A549 (cell line): ENCODE measurements around the gene CTNNBL1. TPM values are rescaled to one million over a fixed set of nuclear protein-coding genes. Genes with fewer than 3 reads are reported as not detected.

Experiments
- ATAC-seq, 2 experiments: fragments of 200-7000 bp in 1 of 2; fragments of >200 bp in 1 of 2; cut with Nextera tagmentation in 1 of 2; cut with Tn5 transposase in 1 of 2; 3 replicates each; pipeline versions ENCODE4 v1.8.0 to v1.9.1; 2018 to 2020; ENCODE audit warnings: mild to moderate bottlenecking in 1 of 2, moderate library complexity in 1 of 2
- CTCF ChIA-PET: fragments of 300-600 bp; sonication (Branson Sonifier 250); formaldehyde crosslinking; extraction: SDS; loops from one replicate; lab custom pipeline; 2021; ENCODE audit warnings: antibody characterized with exemption, inconsistent platforms; lab: Yijun Ruan, JAX
- POLR2A ChIA-PET: fragments of 350-600 bp; formaldehyde crosslinking; extraction: SDS; loops from one replicate; lab custom pipeline; 2021; ENCODE audit warnings: antibody characterized with exemption, inconsistent platforms; lab: Yijun Ruan, JAX
- DNase-seq, 2 experiments: peaks; one replicate each; pipeline versions ENCODE4 v3.0.0 to v3.0.0-alpha.2; 2011 to 2016; ENCODE audit warnings: low read depth in 1 of 2, low spot score in 1 of 2
- FAIRE-seq: peaks from 2 replicates; lab custom pipeline; 2011; peaks lifted over from hg19 to GRCh38; lab: Jason Lieb, UNC
- H3K27ac ChIP-seq, 2 experiments: fragments of >200 bp; sonication (Bioruptor Twin); formaldehyde crosslinking; 3 replicates each; pipeline ENCODE4 v1.5.1; 2016 to 2017
- H3K4me1 ChIP-seq: fragments of >200 bp; sonication (Bioruptor Twin); formaldehyde crosslinking; 3 replicates; pipeline ENCODE4 v1.6.1; 2016
- H3K4me2 ChIP-seq: fragments of >200 bp; sonication (Bioruptor Twin); formaldehyde crosslinking; 3 replicates; pipeline ENCODE4 v1.6.1; 2016
- H3K4me3 ChIP-seq: fragments of >200 bp; sonication (Bioruptor Twin); formaldehyde crosslinking; 3 replicates; pipeline ENCODE4 v1.5.1; 2016
- H3K9me3 ChIP-seq: fragments of >200 bp; sonication (Bioruptor Twin); formaldehyde crosslinking; 3 replicates; pipeline ENCODE4 v1.6.1; 2016
- CBX2 ChIP-seq: fragments of 200-600 bp; sonication (generic); IDR thresholded peaks from 2 replicates; pipeline ENCODE4 v1.6.1; 2016; ENCODE audit warnings: low read depth, mild to moderate bottlenecking, borderline replicate concordance
- CBX8 ChIP-seq: fragments of 200-600 bp; sonication (generic); IDR thresholded peaks from 2 replicates; pipeline ENCODE4 v1.6.1; 2016
- CHD2 ChIP-seq: fragments of 150-350 bp; IDR thresholded peaks from 2 replicates; pipeline ENCODE4 v1.6.1; 2014; ENCODE audit warnings: low read length; ENCODE audit not compliant: partially characterized antibody
- EHF ChIP-seq: fragments of 250-450 bp; sonication (Bioruptor Pico); IDR thresholded peaks from 2 replicates; pipeline ENCODE4 v1.5.0; 2020; ENCODE audit warnings: mild to moderate bottlenecking
- EP300 ChIP-seq, 2 experiments: fragments of >200 bp; sonication (Bioruptor Twin); formaldehyde crosslinking; IDR thresholded peaks; 2 replicates in 1 of 2; 3 replicates in 1 of 2; pipeline ENCODE4 v1.6.1; 2016 to 2017
- FOSB ChIP-seq: fragments of 250-450 bp; sonication (Bioruptor Pico); IDR thresholded peaks from 2 replicates; pipeline ENCODE4 v1.5.0; 2020; ENCODE audit warnings: mild to moderate bottlenecking, moderate library complexity
- FOSL2 ChIP-seq, 2 experiments: fragments of 450-650 bp in 1 of 2; fragments of >200 bp in 1 of 2; sonication (Bioruptor Twin) in 1 of 2; formaldehyde crosslinking; IDR thresholded peaks; 2 replicates each; pipeline versions ENCODE4 v1.5.0 to v1.6.1; 2016 to 2020; ENCODE audit warnings: mild to moderate bottlenecking in 1 of 2, moderate library complexity in 1 of 2
- HDAC2 ChIP-seq: fragments of 200-600 bp; sonication (generic); IDR thresholded peaks from 2 replicates; pipeline ENCODE4 v1.6.1; 2016
- HEYL ChIP-seq: fragments of 250-450 bp; sonication (Bioruptor Pico); IDR thresholded peaks from 2 replicates; pipeline ENCODE4 v1.8.0; 2021; ENCODE audit warnings: mild to moderate bottlenecking, moderate library complexity
- HOXA7 ChIP-seq: fragments of 250-450 bp; sonication (Bioruptor Pico); IDR thresholded peaks from 2 replicates; pipeline ENCODE4 v1.5.0; 2020; ENCODE audit warnings: mild to moderate bottlenecking, moderate library complexity
- HOXB13 ChIP-seq: fragments of 250-450 bp; sonication (Bioruptor Pico); IDR thresholded peaks from 2 replicates; pipeline ENCODE4 v1.5.0; 2020; ENCODE audit warnings: low read depth, mild to moderate bottlenecking, moderate library complexity
- HOXB5 ChIP-seq: fragments of 250-450 bp; sonication (Bioruptor Pico); IDR thresholded peaks from 2 replicates; pipeline ENCODE4 v1.5.0; 2020; ENCODE audit warnings: mild to moderate bottlenecking, moderate library complexity
- JUN ChIP-seq, 2 experiments: fragments of >200 bp; sonication (Bioruptor Twin); formaldehyde crosslinking; IDR thresholded peaks; 2 replicates in 1 of 2; 3 replicates in 1 of 2; pipeline ENCODE4 v1.6.1; 2016 to 2017
- MYC ChIP-seq: IDR thresholded peaks from 2 replicates; pipeline ENCODE4 v1.6.1; 2012; ENCODE audit warnings: mild to moderate bottlenecking, inconsistent platforms, low read length, improper control_type of control experiment, borderline replicate concordance
- NR3C1 ChIP-seq: fragments of >200 bp; sonication (Bioruptor Twin); formaldehyde crosslinking; IDR thresholded peaks from 3 replicates; pipeline ENCODE4 v1.6.1; 2017
- POLR2A ChIP-seq: IDR thresholded peaks from 2 replicates; pipeline ENCODE4 v1.6.1; 2012; ENCODE audit warnings: mild to moderate bottlenecking, low read length
- RAD21 ChIP-seq, 2 experiments: fragments of >200 bp in 1 of 2; sonication (Bioruptor Twin) in 1 of 2; formaldehyde crosslinking in 1 of 2; IDR thresholded peaks in 1 of 2; conservative IDR thresholded peaks in 1 of 2; 2 replicates in 1 of 2; 3 replicates in 1 of 2; pipeline ENCODE4 v1.6.1; 2012 to 2018; ENCODE audit warnings: inconsistent platforms in 1 of 2
- RCOR1 ChIP-seq: fragments of 150-350 bp; IDR thresholded peaks from 2 replicates; pipeline ENCODE4 v1.6.1; 2014; ENCODE audit warnings: antibody characterized with exemption, low read length, low read depth
- RFX5 ChIP-seq: fragments of 450-650 bp; IDR thresholded peaks from 2 replicates; pipeline ENCODE4 v1.7.1; 2014; ENCODE audit warnings: antibody characterized with exemption, mild to moderate bottlenecking, moderate library complexity
- RNF2 ChIP-seq: fragments of 200-600 bp; sonication (generic); IDR thresholded peaks from 2 replicates; pipeline ENCODE4 v1.6.1; 2016; ENCODE audit warnings: low read depth, mild to moderate bottlenecking, antibody characterized with exemption, moderate library complexity, borderline replicate concordance
- SMC3 ChIP-seq: fragments of >200 bp; sonication (Bioruptor Twin); formaldehyde crosslinking; IDR thresholded peaks from 3 replicates; pipeline ENCODE4 v1.6.1; 2018; ENCODE audit warnings: inconsistent platforms
- SREBF2 ChIP-seq: fragments of 450-650 bp; IDR thresholded peaks from 2 replicates; pipeline ENCODE4 v1.6.1; 2014; ENCODE audit warnings: mild to moderate bottlenecking, moderate library complexity
- TP53 ChIP-seq: fragments of 250-450 bp; sonication (Bioruptor Pico); IDR thresholded peaks from 2 replicates; pipeline ENCODE4 v1.5.0; 2021; ENCODE audit warnings: mild to moderate bottlenecking, moderate library complexity
- ZNF302 ChIP-seq: fragments of 250-450 bp; sonication (Bioruptor Pico); IDR thresholded peaks from 2 replicates; pipeline ENCODE4 v1.9.0; 2021; ENCODE audit warnings: inconsistent platforms, mild to moderate bottlenecking, moderate library complexity
- ZSCAN20 ChIP-seq: fragments of 250-450 bp; sonication (Bioruptor Pico); IDR thresholded peaks from 2 replicates; pipeline ENCODE4 v1.8.0; 2022; ENCODE audit warnings: mild to moderate bottlenecking, moderate library complexity
- WGBS: methylation state at CpG from one replicate; pipeline ENCODE4 v1.1.6; 2017; ENCODE audit errors: missing lambda C conversion rate; 5-methylcytosine and 5-hydroxymethylcytosine counted together
- polyA plus RNA-seq, 4 experiments: library from polyadenylated mRNA; depleted of rRNA in 3 of 4; stranded (reverse); fragments of >200 nt; fragmentation: RNase III in 1 of 4; extraction: RNeasy Plus Mini Kit Qiagen cat#74134 plus additional on column Dnase treatment in 1 of 4; gene quantifications; 2 replicates in 3 of 4; 3 replicates in 1 of 4; pipeline ENCODE4 v1.2.3, GENCODE V29; 2011 to 2017
- TF ChIP-seq, protein P1 (sequence below): IDR thresholded peaks from 2 replicates; pipeline ENCODE4 v1.6.1; 2012; ENCODE audit warnings: low read depth, borderline replicate concordance
- TF ChIP-seq, protein P2 (sequence below): fragments of 450-650 bp; IDR thresholded peaks from 2 replicates; pipeline ENCODE4 v1.6.1; 2014; ENCODE audit warnings: antibody characterized with exemption
- TF ChIP-seq, protein P3 (sequence below): fragments of >200 bp; sonication (Bioruptor Twin); formaldehyde crosslinking; IDR thresholded peaks from 3 replicates; pipeline ENCODE4 v1.5.1; 2016
- TF ChIP-seq, protein P4 (sequence below): fragments of >200 bp; sonication (Bioruptor Twin); formaldehyde crosslinking; IDR thresholded peaks from 3 replicates; pipeline ENCODE4 v1.6.1; 2016
- TF ChIP-seq, protein P5 (sequence below): fragments of 250-450 bp; sonication (Bioruptor Pico); IDR thresholded peaks from 2 replicates; pipeline ENCODE4 v1.5.0; 2021; ENCODE audit warnings: mild to moderate bottlenecking, moderate library complexity, borderline replicate concordance

CTNNBL1 gene
- polyA plus RNA-seq, 2 of the 4 experiments (the other 2 are of a cell fraction): 41.0 to 59.9 TPM

DNA sequence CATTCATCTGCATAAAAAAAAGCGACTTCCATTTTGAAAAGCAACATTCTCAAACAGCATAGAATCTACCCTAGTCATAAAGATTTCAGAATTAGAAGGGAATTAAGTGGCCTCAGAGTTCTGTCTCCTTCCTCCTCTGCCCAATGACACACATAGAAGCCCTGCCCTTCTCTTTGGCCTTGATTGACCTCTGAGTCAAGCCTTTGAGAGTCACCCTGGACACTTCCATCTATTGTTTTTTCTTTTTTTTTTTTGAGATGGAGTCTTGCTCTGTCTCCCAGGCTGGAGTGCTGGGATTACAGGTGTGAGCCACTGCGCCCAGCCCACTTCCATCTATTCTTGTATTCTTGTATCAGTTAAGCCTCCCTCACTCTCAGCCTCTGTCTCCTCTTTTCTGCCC, 44.8 kb upstream of the CTNNBL1 start:
- ChIA-PET CTCF (interaction anchor here (0.6 kb wide), 1 partner anchor 358 kb away, joined by 3 read pairs; no protein-coding TSS in a partner anchor), POLR2A (no interaction called here)
- no peak overlapping the region for H3K4me3 ChIP-seq
- no peak overlapping the region for H3K27ac ChIP-seq
- FAIRE-seq: no peak
- H3K9me3 ChIP-seq: no peaks in the 10 kb centered on the region
- H3K4me2 ChIP-seq: no peak overlapping the region
- no peak for DNase-seq
- H3K4me1 ChIP-seq: no peaks in the 10 kb centered on the region
- TF ChIP-seq NR3C1 (no peak), TP53 (CRISPR knock-in tag) (no peak), CHD2 (no peak), MYC (no peak), HOXA7 (CRISPR knock-in tag) (no peak), ZNF302 (CRISPR knock-in tag) (no peak), EHF (CRISPR knock-in tag) (no peak), RFX5 (no peak), HEYL (CRISPR knock-in tag) (no peak)
- TF ChIP-seq, protein P1, sequence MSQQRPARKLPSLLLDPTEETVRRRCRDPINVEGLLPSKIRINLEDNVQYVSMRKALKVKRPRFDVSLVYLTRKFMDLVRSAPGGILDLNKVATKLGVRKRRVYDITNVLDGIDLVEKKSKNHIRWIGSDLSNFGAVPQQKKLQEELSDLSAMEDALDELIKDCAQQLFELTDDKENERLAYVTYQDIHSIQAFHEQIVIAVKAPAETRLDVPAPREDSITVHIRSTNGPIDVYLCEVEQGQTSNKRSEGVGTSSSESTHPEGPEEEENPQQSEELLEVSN: no peak
- TF ChIP-seq, protein P2, sequence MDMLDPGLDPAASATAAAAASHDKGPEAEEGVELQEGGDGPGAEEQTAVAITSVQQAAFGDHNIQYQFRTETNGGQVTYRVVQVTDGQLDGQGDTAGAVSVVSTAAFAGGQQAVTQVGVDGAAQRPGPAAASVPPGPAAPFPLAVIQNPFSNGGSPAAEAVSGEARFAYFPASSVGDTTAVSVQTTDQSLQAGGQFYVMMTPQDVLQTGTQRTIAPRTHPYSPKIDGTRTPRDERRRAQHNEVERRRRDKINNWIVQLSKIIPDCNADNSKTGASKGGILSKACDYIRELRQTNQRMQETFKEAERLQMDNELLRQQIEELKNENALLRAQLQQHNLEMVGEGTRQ: no peak
- TF ChIP-seq, protein P3, sequence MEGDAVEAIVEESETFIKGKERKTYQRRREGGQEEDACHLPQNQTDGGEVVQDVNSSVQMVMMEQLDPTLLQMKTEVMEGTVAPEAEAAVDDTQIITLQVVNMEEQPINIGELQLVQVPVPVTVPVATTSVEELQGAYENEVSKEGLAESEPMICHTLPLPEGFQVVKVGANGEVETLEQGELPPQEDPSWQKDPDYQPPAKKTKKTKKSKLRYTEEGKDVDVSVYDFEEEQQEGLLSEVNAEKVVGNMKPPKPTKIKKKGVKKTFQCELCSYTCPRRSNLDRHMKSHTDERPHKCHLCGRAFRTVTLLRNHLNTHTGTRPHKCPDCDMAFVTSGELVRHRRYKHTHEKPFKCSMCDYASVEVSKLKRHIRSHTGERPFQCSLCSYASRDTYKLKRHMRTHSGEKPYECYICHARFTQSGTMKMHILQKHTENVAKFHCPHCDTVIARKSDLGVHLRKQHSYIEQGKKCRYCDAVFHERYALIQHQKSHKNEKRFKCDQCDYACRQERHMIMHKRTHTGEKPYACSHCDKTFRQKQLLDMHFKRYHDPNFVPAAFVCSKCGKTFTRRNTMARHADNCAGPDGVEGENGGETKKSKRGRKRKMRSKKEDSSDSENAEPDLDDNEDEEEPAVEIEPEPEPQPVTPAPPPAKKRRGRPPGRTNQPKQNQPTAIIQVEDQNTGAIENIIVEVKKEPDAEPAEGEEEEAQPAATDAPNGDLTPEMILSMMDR: no peak
- no peak for ATAC-seq
- WGBS: 44% methylated on average over 2 of the region's 2 CpGs

DNA sequence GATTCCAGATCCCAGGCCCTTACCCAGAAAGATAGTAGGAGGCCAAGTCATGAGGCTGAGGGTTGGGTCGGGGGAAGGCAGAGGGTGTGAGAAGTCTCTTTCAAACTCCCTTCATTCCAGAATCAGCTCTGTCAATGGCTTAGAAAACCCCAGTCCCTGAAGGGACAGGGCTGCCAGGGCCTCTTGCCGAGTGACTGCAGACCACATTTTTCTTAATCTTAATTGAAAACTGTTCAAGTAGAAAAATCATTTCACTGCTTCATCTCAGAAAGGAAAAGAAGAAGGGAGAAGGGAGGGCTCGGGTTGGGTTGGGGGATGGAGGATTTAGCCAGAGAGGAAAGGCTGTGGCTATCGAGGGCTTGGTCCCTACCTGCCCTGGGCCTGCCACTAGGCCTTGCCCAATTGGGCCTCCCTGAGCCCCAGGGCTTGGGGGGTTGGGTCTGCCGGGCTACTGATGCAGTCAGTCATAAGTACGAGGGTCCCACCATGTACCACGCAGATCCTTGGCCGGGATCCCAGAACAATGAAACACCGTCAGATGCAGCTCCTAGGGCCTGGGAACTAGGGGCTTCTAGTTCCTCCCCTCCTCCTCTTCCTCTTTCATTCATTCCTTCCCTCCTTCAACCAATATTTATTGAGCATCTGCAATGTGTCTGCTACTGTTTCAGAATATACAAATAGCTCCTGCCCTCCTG, 44.0 kb upstream of the CTNNBL1 start:
- ATAC-seq (no peak), FAIRE-seq (no peak), DNase-seq (no peak)
- Histone ChIP-seq H3K9me3 (no peaks in the 10 kb centered on the region), H3K27ac (no peak overlapping the region)
- CTCF ChIA-PET: no interaction called here
- TF ChIP-seq CBX8 (no peak), HOXB13 (CRISPR knock-in tag) (no peak), FOSL2 (IDR thresholded peaks at IDR 0.05) (no peak), FOSL2 (CRISPR knock-in tag; IDR thresholded peaks at IDR 0.05) (no peak), ZSCAN20 (no peak)
- TF ChIP-seq, protein P4, sequence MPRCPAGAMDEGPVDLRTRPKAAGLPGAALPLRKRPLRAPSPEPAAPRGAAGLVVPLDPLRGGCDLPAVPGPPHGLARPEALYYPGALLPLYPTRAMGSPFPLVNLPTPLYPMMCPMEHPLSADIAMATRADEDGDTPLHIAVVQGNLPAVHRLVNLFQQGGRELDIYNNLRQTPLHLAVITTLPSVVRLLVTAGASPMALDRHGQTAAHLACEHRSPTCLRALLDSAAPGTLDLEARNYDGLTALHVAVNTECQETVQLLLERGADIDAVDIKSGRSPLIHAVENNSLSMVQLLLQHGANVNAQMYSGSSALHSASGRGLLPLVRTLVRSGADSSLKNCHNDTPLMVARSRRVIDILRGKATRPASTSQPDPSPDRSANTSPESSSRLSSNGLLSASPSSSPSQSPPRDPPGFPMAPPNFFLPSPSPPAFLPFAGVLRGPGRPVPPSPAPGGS: no peak
- TF ChIP-seq, all 56 proteins: peak for 0
- 49% methylated on average over 9 of the region's 9 CpGs for WGBS
- POLR2A ChIA-PET: no interaction called here
- Histone ChIP-seq H3K4me3 (no peak overlapping the region), H3K4me1 (no peaks in the 10 kb centered on the region), H3K4me2 (no peak overlapping the region)

DNA sequence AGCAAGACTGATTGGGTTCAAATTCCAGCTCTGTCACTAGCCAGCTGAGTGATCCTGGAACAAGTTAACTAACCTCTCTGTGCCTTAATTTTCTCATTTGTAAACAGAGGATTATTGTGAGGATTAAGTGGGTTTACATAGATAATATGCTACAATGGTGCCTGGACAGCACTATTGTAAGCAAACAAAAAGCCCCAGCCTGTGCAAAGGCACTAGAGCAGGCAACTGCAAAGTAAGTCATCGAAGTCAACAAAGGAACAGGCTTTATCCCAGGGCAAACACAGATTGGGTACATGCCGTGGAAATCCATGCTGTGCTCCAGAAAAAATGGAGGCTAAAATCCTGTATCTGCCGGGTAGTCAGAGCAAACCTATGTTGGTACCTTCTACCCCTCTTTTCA, 43.2 kb upstream of the CTNNBL1 start:
- DNase-seq (no peak), ATAC-seq (no peak), FAIRE-seq (no peak)
- CTCF ChIA-PET: no interaction called here
- Histone ChIP-seq H3K4me3 (no peak overlapping the region), H3K4me2 (no peak overlapping the region), H3K27ac (no peak overlapping the region), H3K9me3 (no peaks in the 10 kb centered on the region), H3K4me1 (no peaks in the 10 kb centered on the region)
- POLR2A ChIA-PET: no interaction called here
- 19% methylated on average over 3 of the region's 3 CpGs for WGBS
- no peak for TF ChIP-seq CBX2
- no peak for TF ChIP-seq SMC3
- TF ChIP-seq EHF (CRISPR knock-in tag): no peak
- TF ChIP-seq EP300 (IDR thresholded peaks at IDR 0.05): no peak
- no peak for TF ChIP-seq JUN (IDR thresholded peaks at IDR 0.05)
- no peak for TF ChIP-seq POLR2A
- no peak for TF ChIP-seq FOSB
- no peak for TF ChIP-seq RNF2
- TF ChIP-seq, protein P5, sequence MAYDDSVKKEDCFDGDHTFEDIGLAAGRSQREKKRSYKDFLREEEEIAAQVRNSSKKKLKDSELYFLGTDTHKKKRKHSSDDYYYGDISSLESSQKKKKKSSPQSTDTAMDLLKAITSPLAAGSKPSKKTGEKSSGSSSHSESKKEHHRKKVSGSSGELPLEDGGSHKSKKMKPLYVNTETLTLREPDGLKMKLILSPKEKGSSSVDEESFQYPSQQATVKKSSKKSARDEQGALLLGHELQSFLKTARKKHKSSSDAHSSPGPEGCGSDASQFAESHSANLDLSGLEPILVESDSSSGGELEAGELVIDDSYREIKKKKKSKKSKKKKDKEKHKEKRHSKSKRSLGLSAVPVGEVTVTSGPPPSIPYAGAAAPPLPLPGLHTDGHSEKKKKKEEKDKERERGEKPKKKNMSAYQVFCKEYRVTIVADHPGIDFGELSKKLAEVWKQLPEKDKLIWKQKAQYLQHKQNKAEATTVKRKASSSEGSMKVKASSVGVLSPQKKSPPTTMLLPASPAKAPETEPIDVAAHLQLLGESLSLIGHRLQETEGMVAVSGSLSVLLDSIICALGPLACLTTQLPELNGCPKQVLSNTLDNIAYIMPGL (CRISPR knock-in tag): no peak
- no peak for TF ChIP-seq ZNF302 (CRISPR knock-in tag)
- no peak for TF ChIP-seq HOXB5
- no peak for TF ChIP-seq RCOR1
- TF ChIP-seq SREBF2: no peak
- no peak for TF ChIP-seq RAD21 (conservative IDR thresholded peaks at IDR 0.05 in 1 of 2, IDR thresholded peaks at IDR 0.05 in 1 of 2)
- TF ChIP-seq HDAC2: no peak
